ENCODE data around the gene FANCB.

FANCB gene

GRCh38 chrX:14801136-14801535 is 71.7 kb downstream of the FANCB start:
- Histone ChIP-seq H3K27ac (replicated peaks) (no peak overlapping the region), H3K27me3 (ENCODE audit: insufficient read depth, poor library complexity, severe bottlenecking) (no peaks in the 10 kb centered on the region), H3K4me3 (replicated peaks; ENCODE audit: insufficient read depth, low read length) (no peak overlapping the region)
- TF ChIP-seq POLR2AphosphoS5 (IDR thresholded peaks at IDR 0.05; ENCODE audit: low read depth) (no peak), SPI1 (IDR thresholded peaks at IDR 0.05; ENCODE audit: borderline replicate concordance, low read depth) (no peak), GABPA (IDR thresholded peaks at IDR 0.05; ENCODE audit: low read depth) (no peak), REST (IDR thresholded peaks at IDR 0.05; ENCODE audit: insufficient replicate concordance, low read depth) (no peak), CTCF (IDR thresholded peaks at IDR 0.05; ENCODE audit: insufficient read depth, low read length) (no peak)
- DNase-seq (ENCODE audit: low read depth in 1 of 2, low spot score in 1 of 2): no peak

GRCh38 chrX:14798805-14799397 is 74.0 kb downstream of the FANCB start:
- TF ChIP-seq GABPA (IDR thresholded peaks at IDR 0.05; ENCODE audit: low read depth) (no peak), REST (IDR thresholded peaks at IDR 0.05; ENCODE audit: insufficient replicate concordance, low read depth) (no peak), CTCF (IDR thresholded peaks at IDR 0.05; ENCODE audit: insufficient read depth, low read length) (no peak), SPI1 (IDR thresholded peaks at IDR 0.05; ENCODE audit: borderline replicate concordance, low read depth) (no peak), POLR2AphosphoS5 (IDR thresholded peaks at IDR 0.05; ENCODE audit: low read depth) (no peak)
- no peak overlapping the region for H3K4me3 ChIP-seq (replicated peaks; ENCODE audit: insufficient read depth, low read length)
- no peaks in the 10 kb centered on the region for H3K27me3 ChIP-seq (ENCODE audit: insufficient read depth, poor library complexity, severe bottlenecking)
- H3K27ac ChIP-seq (replicated peaks): no peak overlapping the region
- no peak for DNase-seq (ENCODE audit: low read depth in 1 of 2, low spot score in 1 of 2)
